ENCODE results near the gene TMEM219.

- TF ChIP-seq YY1 (IDR thresholded peaks at IDR 0.05; ENCODE audit: insufficient read depth, insufficient read length) (no peak), ZNF274 (IDR thresholded peaks at IDR 0.05; ENCODE audit: low read depth, low read length) (no peak), SUZ12 (IDR thresholded peaks at IDR 0.05; ENCODE audit: extremely low read depth, insufficient read depth, insufficient read length) (no peak)
These were observed 23.5 kb downstream of the TMEM219 start for GRCh38 chr16:29985271-29985811.

All from NT2/D1 (cell line).